ENCODE data around the gene SLC30A4. TPM values are rescaled to one million over a fixed set of nuclear protein-coding genes. Genes with fewer than 3 reads are reported as not detected.

Gene SLC30A4
- polyA plus RNA-seq, 2 of the 4 experiments (the other 2 are of a cell fraction): 2.2 to 3.1 TPM

- no peak overlapping the region for H3K4me3 ChIP-seq
- H3K9me3 ChIP-seq: no peaks in the 10 kb centered on the region
- no peak for TF ChIP-seq EHMT2 (IDR thresholded peaks at IDR 0.05; ENCODE audit: low read depth)
- no peak for TF ChIP-seq BCL3 (IDR thresholded peaks at IDR 0.05)
- 85% methylated on average over 17 of the region's 22 CpGs for WGBS (ENCODE audit: missing lambda C conversion rate)
- ChIA-PET POLR2A (no interaction called here), CTCF (interaction anchor here (1.0 to 1.1 kb wide), 2 partner anchors 9 to 11 kb away, joined by 3 read pairs; no protein-coding TSS in a partner anchor)
- no peak overlapping the region for H3K4me2 ChIP-seq
- ATAC-seq: no peak
- peak overlapping the region in 1 of 2 experiments; percentile 38; a peak in 2 of 6 replicates for H3K27ac ChIP-seq
- H3K4me1 ChIP-seq: peaks cover 42% of the 10 kb centered on the region
- no peak for FAIRE-seq
- no peak for DNase-seq (ENCODE audit: low read depth in 1 of 2, low spot score in 1 of 2)
These were observed 72.4 kb downstream of the SLC30A4 start for GRCh38 chr15:45449916-45450867.

GRCh38 chr15:45449395-45449794 is 73.2 kb downstream of the SLC30A4 start:
- TF ChIP-seq KDM5A (IDR thresholded peaks at IDR 0.05) (no peak), MAFK (IDR thresholded peaks at IDR 0.05; ENCODE audit: partially characterized antibody) (no peak), POLR2A (IDR thresholded peaks at IDR 0.05; ENCODE audit: low read length) (no peak), CBX8 (IDR thresholded peaks at IDR 0.05) (no peak), SMC3 (IDR thresholded peaks at IDR 0.05) (no peak), FOXS1 (CRISPR knock-in tag; IDR thresholded peaks at IDR 0.05) (no peak), NFE2L2 (conservative IDR thresholded peaks at IDR 0.05; ENCODE audit: low read length) (no peak)
- ATAC-seq (no peak), DNase-seq (ENCODE audit: low read depth in 1 of 2, low spot score in 1 of 2) (no peak), FAIRE-seq (no peak)
- WGBS (ENCODE audit: missing lambda C conversion rate): 66% methylated on average over 4 of the region's 4 CpGs
- Histone ChIP-seq H3K4me2 (peak overlapping the region; percentile 42), H3K4me3 (no peak overlapping the region), H3K4me1 (peaks cover 38% of the 10 kb centered on the region), H3K27ac (peak overlapping the region in 1 of 2 experiments; percentile 38; a peak in 2 of 6 replicates), H3K9me3 (no peaks in the 10 kb centered on the region)
- ChIA-PET POLR2A (no interaction called here), CTCF (interaction anchor here (1.1 kb wide), 1 partner anchor 10 kb away, joined by 3 read pairs; no protein-coding TSS in a partner anchor)

GRCh38 chr15:45448066-45448915 is 74.3 kb downstream of the SLC30A4 start:
- Histone ChIP-seq H3K4me2 (peak overlapping the region; percentile 42), H3K4me1 (peaks cover 37% of the 10 kb centered on the region), H3K9me3 (no peaks in the 10 kb centered on the region), H3K4me3 (no peak overlapping the region), H3K27ac (peak overlapping the region; percentile 39 to 81; a peak in 5 of 6 replicates)
- 46% methylated on average over 7 of the region's 13 CpGs for WGBS (ENCODE audit: missing lambda C conversion rate)
- peak; percentile 48 to 63; a peak in 4 of 6 replicates for ATAC-seq
- peak in 1 of 2 experiments; percentile 24 for DNase-seq (ENCODE audit: low read depth in 1 of 2, low spot score in 1 of 2)
- FAIRE-seq: no peak
- TF ChIP-seq FOXS1 (CRISPR knock-in tag; IDR thresholded peaks at IDR 0.05) (no peak), HMGXB4 (CRISPR knock-in tag; IDR thresholded peaks at IDR 0.05; ENCODE audit: borderline replicate concordance) (no peak), FOSL2 (IDR thresholded peaks at IDR 0.05) (no peak), FOSL2 (CRISPR knock-in tag; IDR thresholded peaks at IDR 0.05) (peak; percentile 38), HES2 (IDR thresholded peaks at IDR 0.05) (no peak), EHMT2 (IDR thresholded peaks at IDR 0.05; ENCODE audit: low read depth) (no peak), JUN (IDR thresholded peaks at IDR 0.05) (no peak), SMC3 (IDR thresholded peaks at IDR 0.05) (no peak)
- POLR2A ChIA-PET: no interaction called here
- CTCF ChIA-PET: interaction anchor here (0.7 to 0.8 kb wide), 2 partner anchors 9 to 23 kb away, joined by 3 read pairs; no protein-coding TSS in a partner anchor
